HepG2 (cell line): ENCODE data around the gene IQSEC1. TPM values are rescaled to one million over a fixed set of nuclear protein-coding genes. Genes with fewer than 3 reads are reported as not detected.
"Not testable (repeated sequence)": the region's sequence is repeated elsewhere in the genome, so short reads cannot be mapped to it uniquely, and the experiment has no call there.

Experiments
- ATAC-seq: fragments of 200-7000 bp; cut with Tn5 transposase; 3 replicates; pipeline ENCODE4 v1.9.1; 2020; ENCODE audit warnings: mild to moderate bottlenecking, moderate library complexity
- BruUV-seq: library from RNA; stranded (reverse); fragments of 400-500 nt; replicated peaks from 2 replicates; lab custom pipeline; 2021; lab: Mats Ljungman, UMichigan
- CTCF ChIA-PET: fragments of 300-600 bp; formaldehyde crosslinking; extraction: SDS; loops from one replicate; lab custom pipeline; 2021; ENCODE audit warnings: low total read pairs, inconsistent platforms, low intra/inter-chr PET ratio; lab: Yijun Ruan, JAX
- POLR2A ChIA-PET: fragments of 350-600 bp; sonication (Branson Sonifier 250); formaldehyde crosslinking; loops from one replicate; lab custom pipeline; 2020; ENCODE audit warnings: antibody characterized with exemption, inconsistent platforms; lab: Yijun Ruan, JAX
- DNase-seq: peaks from one replicate; pipeline ENCODE4 v3.0.0-alpha.2; 2015; ENCODE audit warnings: low spot score
- FAIRE-seq: peaks from 3 replicates; lab custom pipeline; 2011; peaks lifted over from hg19 to GRCh38; lab: Jason Lieb, UNC
- H2AFZ ChIP-seq: one replicate; pipeline ENCODE4 v1.6.1; 2011; ENCODE audit warnings: low read length, inconsistent platforms
- H3K27ac ChIP-seq: fragments of 300-600 bp; 3 replicates; pipeline ENCODE4 v1.8.0; 2011; ENCODE audit warnings: mixed run types, mild to moderate bottlenecking, mixed read lengths, low read length, inconsistent platforms; ENCODE audit not compliant: insufficient read depth; ENCODE audit errors: extremely low read length
- H3K27me3 ChIP-seq, 2 experiments: fragments of 200-600 bp in 1 of 2; 2 replicates in 1 of 2; 3 replicates in 1 of 2; pipeline versions ENCODE4 v1.6.0 to v1.8.0; 2011; ENCODE audit warnings: low read length in 2 of 2, mild to moderate bottlenecking in 2 of 2, moderate library complexity in 2 of 2, inconsistent platforms in 1 of 2; ENCODE audit not compliant: insufficient read depth in 2 of 2, control insufficient read depth in 1 of 2
- H3K36me3 ChIP-seq, 2 experiments: fragments of 200-600 bp in 1 of 2; replicated peaks in 1 of 2; 2 replicates in 1 of 2; 3 replicates in 1 of 2; pipeline versions ENCODE4 v1.5.1 to v1.8.0; 2011; ENCODE audit warnings: low read length in 2 of 2, inconsistent platforms in 1 of 2; ENCODE audit not compliant: insufficient read depth in 2 of 2, control insufficient read depth in 1 of 2
- H3K4me1 ChIP-seq: 2 replicates; pipeline ENCODE4 v1.5.1; 2012; ENCODE audit warnings: low read length, inconsistent platforms; ENCODE audit not compliant: insufficient read depth
- H3K4me2 ChIP-seq: 2 replicates; pipeline ENCODE4 v1.6.0; 2011; ENCODE audit warnings: low read depth, low read length, inconsistent platforms
- H3K4me3 ChIP-seq, 3 experiments: fragments of 200-600 bp in 1 of 3; sonication (generic), shearing (Covaris generic) in 1 of 3; replicated peaks in 1 of 3; 2 replicates each; pipeline ENCODE4 v1.5.1; 2011 to 2016; ENCODE audit warnings: low read length in 3 of 3, inconsistent platforms in 2 of 3, low read depth in 2 of 3, mild to moderate bottlenecking in 2 of 3, control low read depth in 1 of 3, mixed read lengths in 1 of 3; ENCODE audit not compliant: insufficient read depth in 1 of 3
- H3K79me2 ChIP-seq: one replicate; pipeline ENCODE4 v1.6.1; 2011; ENCODE audit warnings: low read length, inconsistent platforms; ENCODE audit not compliant: insufficient read depth
- H3K9ac ChIP-seq: 2 replicates; pipeline ENCODE4 v1.6.0; 2011; ENCODE audit warnings: mild to moderate bottlenecking, low read depth, low read length, inconsistent platforms; ENCODE audit not compliant: insufficient read depth
- H3K9me3 ChIP-seq: 2 replicates; pipeline ENCODE4 v1.5.1; 2012; ENCODE audit warnings: mild to moderate bottlenecking, low read length
- H4K20me1 ChIP-seq: 2 replicates; pipeline ENCODE4 v1.6.0; 2011; ENCODE audit warnings: inconsistent platforms, mild to moderate bottlenecking, low read length, moderate library complexity; ENCODE audit not compliant: insufficient read depth
- ARID2 ChIP-seq: sonication (generic); formaldehyde crosslinking; IDR thresholded peaks from 2 replicates; pipeline ENCODE4 v1.8.1; 2022; ENCODE audit warnings: mild to moderate bottlenecking, missing genetic modification reagents, borderline replicate concordance
- FOXK1 ChIP-seq: sonication (generic); formaldehyde crosslinking; IDR thresholded peaks from 2 replicates; pipeline ENCODE4 v1.4.0; 2020; ENCODE audit warnings: low read depth, missing genetic modification reagents, borderline replicate concordance
- MIER2 ChIP-seq: IDR thresholded peaks from 2 replicates; pipeline ENCODE4 v1.6.1; 2016; ENCODE audit warnings: missing biosample characterization, missing genetic modification reagents
- PRPF4 ChIP-seq: fragments of 200-400 bp; formaldehyde crosslinking; IDR thresholded peaks from 2 replicates; pipeline ENCODE4 v1.6.1; 2016; ENCODE audit warnings: low read length, low read depth; ENCODE audit not compliant: poor library complexity, severe bottlenecking
- WGBS: methylation state at CpG from one replicate; pipeline ENCODE4 v1.1.6; 2017; ENCODE audit warnings: low lambda C conversion rate; 5-methylcytosine and 5-hydroxymethylcytosine counted together
- in situ Hi-C: cut with HindIII; loops from 2 replicates; pipeline ENCODE4 v1.10.0; 2017; ENCODE audit warnings: low pct_unique_long_range_greater_than_20kb; ENCODE audit not compliant: extremely low pct_ligation_motif_present
- intact Hi-C: fragments of 100-400 bp; cut with micrococcal nuclease; formaldehyde crosslinking; loops from one replicate; pipeline ENCODE4 v1.10.0; 2022; ENCODE audit not compliant: unreplicated experiment
- polyA plus RNA-seq, 8 experiments: library from polyadenylated mRNA; depleted of rRNA in 3 of 8; stranded (reverse) in 7 of 8; unstranded in 1 of 8; fragments of >200 nt; fragmentation: Illumina TruSeq in 4 of 8; extraction: Trizol in 4 of 8; gene quantifications; 2 replicates each; pipeline versions ENCODE4 v1.2.1 to v1.2.3, GENCODE V29; 2011 to 2016; ENCODE audit warnings: low read depth in 4 of 8, missing spikeins in 1 of 8, mixed read lengths in 1 of 8; ENCODE audit not compliant: insufficient read depth in 1 of 8
- total RNA-seq, 5 experiments: library from RNA; depleted of rRNA; stranded (reverse); fragments of >200 nt; fragmentation: Illumina TruSeq; extraction: Trizol; gene quantifications; 2 replicates each; pipeline ENCODE4 v1.2.3, GENCODE V29; 2016; ENCODE audit warnings: low read depth in 1 of 5
- TF ChIP-seq, protein P1 (sequence below), 2 experiments: IDR thresholded peaks; 2 replicates each; pipeline ENCODE4 v1.6.1; 2011 to 2012; ENCODE audit warnings: low read length in 2 of 2, borderline replicate concordance in 1 of 2, low read depth in 1 of 2, mild to moderate bottlenecking in 1 of 2, moderate library complexity in 1 of 2

The IQSEC1 gene
- total and polyA plus RNA-seq, 2 of the 13 experiments (the other 11 are each of a cell fraction or from before 2014, with no cell fraction given): 17.4 to 20.2 TPM

DNA sequence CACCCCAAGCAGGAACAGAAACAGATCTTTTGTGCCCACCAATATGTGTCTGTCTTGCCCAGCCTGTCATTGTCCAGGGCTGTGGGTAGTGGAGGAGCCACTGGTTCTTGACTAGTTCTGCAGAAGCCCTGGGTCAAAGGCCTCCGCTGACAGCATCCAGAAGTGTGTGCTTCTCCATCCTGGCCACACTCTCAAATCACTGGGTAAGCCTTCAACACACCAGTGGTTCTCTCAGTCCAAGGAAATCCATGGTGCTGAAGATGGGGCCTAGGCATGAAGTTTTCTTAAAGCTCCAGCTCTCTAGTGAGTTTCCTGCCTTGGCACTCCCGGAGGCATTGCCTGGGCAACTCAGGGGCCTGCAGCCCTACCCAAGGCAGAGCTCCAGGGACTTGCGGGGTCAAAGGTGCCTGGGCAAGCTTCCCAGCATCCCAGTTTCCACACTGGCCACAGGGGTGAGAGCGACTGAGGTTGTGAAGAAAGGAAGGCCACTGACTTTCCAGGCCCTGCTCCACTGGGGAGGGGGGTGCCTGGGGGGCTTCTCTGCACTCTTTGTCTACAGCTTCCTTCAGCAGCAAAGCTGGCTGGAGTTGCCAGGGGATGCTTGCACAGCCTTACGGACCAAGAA, 193.9 kb downstream of the IQSEC1 start:
- no TSS peak for BruUV-seq
- no peaks in the 10 kb centered on the region for H3K9me3 ChIP-seq
- FAIRE-seq (no peak), DNase-seq (no peak), ATAC-seq (no peak)
- no peak overlapping the region for H3K9ac ChIP-seq
- peaks cover 2 to 33% of the 10 kb centered on the region in 2 experiments; a peak in 4 of 5 replicates for H3K27me3 ChIP-seq
- peaks cover 1% of the 10 kb centered on the region; the same call in 1 of the 2 replicates for H3K4me1 ChIP-seq
- TF ChIP-seq MIER2 (CRISPR knock-in tag) (0 out of 2 replicates have a peak, but pooled peaks have one; percentile 39), ARID2 (no peak), FOXK1 (CRISPR knock-in tag) (no peak), PRPF4 (no peak)
- TF ChIP-seq, protein P1, sequence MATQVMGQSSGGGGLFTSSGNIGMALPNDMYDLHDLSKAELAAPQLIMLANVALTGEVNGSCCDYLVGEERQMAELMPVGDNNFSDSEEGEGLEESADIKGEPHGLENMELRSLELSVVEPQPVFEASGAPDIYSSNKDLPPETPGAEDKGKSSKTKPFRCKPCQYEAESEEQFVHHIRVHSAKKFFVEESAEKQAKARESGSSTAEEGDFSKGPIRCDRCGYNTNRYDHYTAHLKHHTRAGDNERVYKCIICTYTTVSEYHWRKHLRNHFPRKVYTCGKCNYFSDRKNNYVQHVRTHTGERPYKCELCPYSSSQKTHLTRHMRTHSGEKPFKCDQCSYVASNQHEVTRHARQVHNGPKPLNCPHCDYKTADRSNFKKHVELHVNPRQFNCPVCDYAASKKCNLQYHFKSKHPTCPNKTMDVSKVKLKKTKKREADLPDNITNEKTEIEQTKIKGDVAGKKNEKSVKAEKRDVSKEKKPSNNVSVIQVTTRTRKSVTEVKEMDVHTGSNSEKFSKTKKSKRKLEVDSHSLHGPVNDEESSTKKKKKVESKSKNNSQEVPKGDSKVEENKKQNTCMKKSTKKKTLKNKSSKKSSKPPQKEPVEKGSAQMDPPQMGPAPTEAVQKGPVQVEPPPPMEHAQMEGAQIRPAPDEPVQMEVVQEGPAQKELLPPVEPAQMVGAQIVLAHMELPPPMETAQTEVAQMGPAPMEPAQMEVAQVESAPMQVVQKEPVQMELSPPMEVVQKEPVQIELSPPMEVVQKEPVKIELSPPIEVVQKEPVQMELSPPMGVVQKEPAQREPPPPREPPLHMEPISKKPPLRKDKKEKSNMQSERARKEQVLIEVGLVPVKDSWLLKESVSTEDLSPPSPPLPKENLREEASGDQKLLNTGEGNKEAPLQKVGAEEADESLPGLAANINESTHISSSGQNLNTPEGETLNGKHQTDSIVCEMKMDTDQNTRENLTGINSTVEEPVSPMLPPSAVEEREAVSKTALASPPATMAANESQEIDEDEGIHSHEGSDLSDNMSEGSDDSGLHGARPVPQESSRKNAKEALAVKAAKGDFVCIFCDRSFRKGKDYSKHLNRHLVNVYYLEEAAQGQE (IDR thresholded peaks at IDR 0.05; ENCODE audit: borderline replicate concordance in 1 of 2, low read depth in 1 of 2, low read length in 2 of 2): peak in 1 of 2 experiments; percentile 75; a peak in 2 of 4 replicates
- no peaks in the 10 kb centered on the region for H3K79me2 ChIP-seq
- H4K20me1 ChIP-seq: no peaks in the 10 kb centered on the region
- intact Hi-C loops: no loop called here
- H2AFZ ChIP-seq: no peak overlapping the region
- H3K36me3 ChIP-seq: no peaks in the 10 kb centered on the region
- ChIA-PET POLR2A (no interaction called here), CTCF (no interaction called here)
- 49% methylated on average over 2 of the region's 5 CpGs for WGBS
- H3K27ac ChIP-seq: no peak overlapping the region
- no peak overlapping the region for H3K4me2 ChIP-seq
- in situ Hi-C loops: no loop called here
- no peak overlapping the region for H3K4me3 ChIP-seq

- BruUV-seq, H3K9me3 ChIP-seq, H3K27ac ChIP-seq, H3K9ac ChIP-seq, intact Hi-C loops, CTCF ChIA-PET, FAIRE-seq, DNase-seq, ATAC-seq, H3K4me2 ChIP-seq, H3K4me1 ChIP-seq, H3K79me2 ChIP-seq, H3K4me3 ChIP-seq, in situ Hi-C loops, H3K36me3 ChIP-seq, POLR2A ChIA-PET, H2AFZ ChIP-seq, H4K20me1 ChIP-seq: not testable (repeated sequence)
- WGBS: 5% methylated on average over 2 of the region's 2 CpGs
- peaks cover 5 to 34% of the 10 kb centered on the region in 2 experiments; a peak in 4 of 5 replicates for H3K27me3 ChIP-seq
Measured at GRCh38 chr3:12878758-12879157, 194.5 kb downstream of the IQSEC1 start.
